HepG2 (cell line): ENCODE data around the gene CCDC142. TPM values are rescaled to one million over a fixed set of nuclear protein-coding genes. Genes with fewer than 3 reads are reported as not detected.

Experiments used
- ETV5 ChIP-seq: IDR thresholded peaks from 2 replicates; pipeline ENCODE4 v1.6.1; 2018; ENCODE audit warnings: missing biosample characterization, missing genetic modification reagents, inconsistent platforms, borderline replicate concordance
- FOXO4 ChIP-seq: sonication (generic); formaldehyde crosslinking; conservative IDR thresholded peaks from 2 replicates; pipeline ENCODE4 v1.8.1; 2023; ENCODE audit warnings: missing genetic modification reagents
- MTA3 ChIP-seq: sonication (generic); formaldehyde crosslinking; IDR thresholded peaks from 2 replicates; pipeline ENCODE4 v1.4.0; 2020; ENCODE audit warnings: missing genetic modification reagents
- NCOA1 ChIP-seq: sonication (generic); formaldehyde crosslinking; IDR thresholded peaks from 2 replicates; pipeline ENCODE4 v1.9.0; 2021; ENCODE audit warnings: missing genetic modification reagents
- RARG ChIP-seq: sonication (generic); formaldehyde crosslinking; IDR thresholded peaks from 2 replicates; pipeline ENCODE4 v1.4.0; 2020; ENCODE audit warnings: low read depth, mild to moderate bottlenecking, missing genetic modification reagents
- RELA ChIP-seq: sonication (generic); formaldehyde crosslinking; IDR thresholded peaks from 2 replicates; pipeline ENCODE4 v1.4.0; 2020; ENCODE audit warnings: missing genetic modification reagents
- TAF15 ChIP-seq: fragments of 200-400 bp; formaldehyde crosslinking; IDR thresholded peaks from one replicate; pipeline ENCODE4 v1.6.1; 2018; ENCODE audit warnings: mild to moderate bottlenecking, low read depth, low read length; ENCODE audit not compliant: poor library complexity, severe bottlenecking
- ZNF225 ChIP-seq: sonication (generic); formaldehyde crosslinking; IDR thresholded peaks from 2 replicates; pipeline ENCODE4 v1.4.0; 2020; ENCODE audit warnings: mild to moderate bottlenecking, missing genetic modification reagents
- ZNF253 ChIP-seq: sonication (generic); formaldehyde crosslinking; IDR thresholded peaks from 2 replicates; pipeline ENCODE4 v1.8.0; 2022; ENCODE audit warnings: mild to moderate bottlenecking, missing genetic modification reagents, borderline replicate concordance
- ZNF350 ChIP-seq: sonication (generic); formaldehyde crosslinking; IDR thresholded peaks from 2 replicates; pipeline ENCODE4 v1.4.0; 2020; ENCODE audit warnings: mild to moderate bottlenecking, low read depth, missing genetic modification reagents, borderline replicate concordance
- ZNF530 ChIP-seq: sonication (generic); formaldehyde crosslinking; IDR thresholded peaks from 2 replicates; pipeline ENCODE4 v1.5.0; 2020; ENCODE audit warnings: low read depth, mild to moderate bottlenecking, missing genetic modification reagents
- ZNF761 ChIP-seq: sonication (generic); formaldehyde crosslinking; conservative IDR thresholded peaks from 2 replicates; pipeline ENCODE4 v1.4.0; 2020; ENCODE audit warnings: mild to moderate bottlenecking, missing genetic modification reagents
- ZNF841 ChIP-seq: sonication (generic); formaldehyde crosslinking; IDR thresholded peaks from 2 replicates; pipeline ENCODE4 v1.8.1; 2023; ENCODE audit warnings: missing genetic modification reagents, borderline replicate concordance
- polyA plus RNA-seq, 8 experiments: library from polyadenylated mRNA; depleted of rRNA in 3 of 8; stranded (reverse) in 7 of 8; unstranded in 1 of 8; fragments of >200 nt; fragmentation: Illumina TruSeq in 4 of 8; extraction: Trizol in 4 of 8; gene quantifications; 2 replicates each; pipeline versions ENCODE4 v1.2.1 to v1.2.3, GENCODE V29; 2011 to 2016; ENCODE audit warnings: low read depth in 4 of 8, missing spikeins in 1 of 8, mixed read lengths in 1 of 8; ENCODE audit not compliant: insufficient read depth in 1 of 8
- total RNA-seq, 5 experiments: library from RNA; depleted of rRNA; stranded (reverse); fragments of >200 nt; fragmentation: Illumina TruSeq; extraction: Trizol; gene quantifications; 2 replicates each; pipeline ENCODE4 v1.2.3, GENCODE V29; 2016; ENCODE audit warnings: low read depth in 1 of 5
- TF ChIP-seq, protein P1 (sequence below): sonication (generic); formaldehyde crosslinking; IDR thresholded peaks from 2 replicates; pipeline ENCODE4 v1.4.0; 2020; ENCODE audit warnings: mild to moderate bottlenecking, missing genetic modification reagents
- TF ChIP-seq, protein P2 (sequence below): sonication (generic); formaldehyde crosslinking; IDR thresholded peaks from 2 replicates; pipeline ENCODE4 v1.4.0; 2020; ENCODE audit warnings: mild to moderate bottlenecking, missing genetic modification reagents
- TF ChIP-seq, protein P3 (sequence below): sonication (generic); formaldehyde crosslinking; IDR thresholded peaks from 2 replicates; pipeline ENCODE4 v1.5.0; 2020; ENCODE audit warnings: mild to moderate bottlenecking, missing genetic modification reagents

The CCDC142 gene
- total and polyA plus RNA-seq, 2 of the 13 experiments (the other 11 are each of a cell fraction or from before 2014, with no cell fraction given) = 14.7 to 30.4 TPM

GRCh38 chr2:74472086-74472944 lies 10.5 kb downstream of the CCDC142 start, which contains the start of gene MRPL53 (continued):
- TF ChIP-seq NCOA1 (CRISPR knock-in tag) (peak; percentile 98), RELA (CRISPR knock-in tag) (peak; percentile 87), TAF15 (peak; percentile 99), ZNF253 (peak; percentile 82; the same call in 1 of the 2 replicates), ZNF761 (CRISPR knock-in tag) (peak; percentile 97), RARG (peak; percentile 96), MTA3 (CRISPR knock-in tag) (no peak), ZNF841 (CRISPR knock-in tag) (no peak), ZNF530 (CRISPR knock-in tag) (no peak), ZNF225 (CRISPR knock-in tag) (peak; percentile 96), ZNF350 (CRISPR knock-in tag) (peak; percentile 99), ETV5 (CRISPR knock-in tag) (peak; percentile 98), FOXO4 (CRISPR knock-in tag) (peak; percentile 97; the same call in 1 of the 2 replicates)
- TF ChIP-seq, protein P1, sequence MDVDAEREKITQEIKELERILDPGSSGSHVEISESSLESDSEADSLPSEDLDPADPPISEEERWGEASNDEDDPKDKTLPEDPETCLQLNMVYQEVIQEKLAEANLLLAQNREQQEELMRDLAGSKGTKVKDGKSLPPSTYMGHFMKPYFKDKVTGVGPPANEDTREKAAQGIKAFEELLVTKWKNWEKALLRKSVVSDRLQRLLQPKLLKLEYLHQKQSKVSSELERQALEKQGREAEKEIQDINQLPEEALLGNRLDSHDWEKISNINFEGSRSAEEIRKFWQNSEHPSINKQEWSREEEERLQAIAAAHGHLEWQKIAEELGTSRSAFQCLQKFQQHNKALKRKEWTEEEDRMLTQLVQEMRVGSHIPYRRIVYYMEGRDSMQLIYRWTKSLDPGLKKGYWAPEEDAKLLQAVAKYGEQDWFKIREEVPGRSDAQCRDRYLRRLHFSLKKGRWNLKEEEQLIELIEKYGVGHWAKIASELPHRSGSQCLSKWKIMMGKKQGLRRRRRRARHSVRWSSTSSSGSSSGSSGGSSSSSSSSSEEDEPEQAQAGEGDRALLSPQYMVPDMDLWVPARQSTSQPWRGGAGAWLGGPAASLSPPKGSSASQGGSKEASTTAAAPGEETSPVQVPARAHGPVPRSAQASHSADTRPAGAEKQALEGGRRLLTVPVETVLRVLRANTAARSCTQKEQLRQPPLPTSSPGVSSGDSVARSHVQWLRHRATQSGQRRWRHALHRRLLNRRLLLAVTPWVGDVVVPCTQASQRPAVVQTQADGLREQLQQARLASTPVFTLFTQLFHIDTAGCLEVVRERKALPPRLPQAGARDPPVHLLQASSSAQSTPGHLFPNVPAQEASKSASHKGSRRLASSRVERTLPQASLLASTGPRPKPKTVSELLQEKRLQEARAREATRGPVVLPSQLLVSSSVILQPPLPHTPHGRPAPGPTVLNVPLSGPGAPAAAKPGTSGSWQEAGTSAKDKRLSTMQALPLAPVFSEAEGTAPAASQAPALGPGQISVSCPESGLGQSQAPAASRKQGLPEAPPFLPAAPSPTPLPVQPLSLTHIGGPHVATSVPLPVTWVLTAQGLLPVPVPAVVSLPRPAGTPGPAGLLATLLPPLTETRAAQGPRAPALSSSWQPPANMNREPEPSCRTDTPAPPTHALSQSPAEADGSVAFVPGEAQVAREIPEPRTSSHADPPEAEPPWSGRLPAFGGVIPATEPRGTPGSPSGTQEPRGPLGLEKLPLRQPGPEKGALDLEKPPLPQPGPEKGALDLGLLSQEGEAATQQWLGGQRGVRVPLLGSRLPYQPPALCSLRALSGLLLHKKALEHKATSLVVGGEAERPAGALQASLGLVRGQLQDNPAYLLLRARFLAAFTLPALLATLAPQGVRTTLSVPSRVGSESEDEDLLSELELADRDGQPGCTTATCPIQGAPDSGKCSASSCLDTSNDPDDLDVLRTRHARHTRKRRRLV (CRISPR knock-in tag) = peak; percentile 69; the same call in 1 of the 2 replicates
- TF ChIP-seq, protein P2, sequence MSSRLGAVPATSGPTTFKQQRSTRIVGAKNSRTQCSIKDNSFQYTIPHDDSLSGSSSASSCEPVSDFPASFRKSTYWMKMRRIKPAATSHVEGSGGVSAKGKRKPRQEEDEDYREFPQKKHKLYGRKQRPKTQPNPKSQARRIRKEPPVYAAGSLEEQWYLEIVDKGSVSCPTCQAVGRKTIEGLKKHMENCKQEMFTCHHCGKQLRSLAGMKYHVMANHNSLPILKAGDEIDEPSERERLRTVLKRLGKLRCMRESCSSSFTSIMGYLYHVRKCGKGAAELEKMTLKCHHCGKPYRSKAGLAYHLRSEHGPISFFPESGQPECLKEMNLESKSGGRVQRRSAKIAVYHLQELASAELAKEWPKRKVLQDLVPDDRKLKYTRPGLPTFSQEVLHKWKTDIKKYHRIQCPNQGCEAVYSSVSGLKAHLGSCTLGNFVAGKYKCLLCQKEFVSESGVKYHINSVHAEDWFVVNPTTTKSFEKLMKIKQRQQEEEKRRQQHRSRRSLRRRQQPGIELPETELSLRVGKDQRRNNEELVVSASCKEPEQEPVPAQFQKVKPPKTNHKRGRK (CRISPR knock-in tag) = peak; percentile 0; the same call in 1 of the 2 replicates
- TF ChIP-seq, protein P3, sequence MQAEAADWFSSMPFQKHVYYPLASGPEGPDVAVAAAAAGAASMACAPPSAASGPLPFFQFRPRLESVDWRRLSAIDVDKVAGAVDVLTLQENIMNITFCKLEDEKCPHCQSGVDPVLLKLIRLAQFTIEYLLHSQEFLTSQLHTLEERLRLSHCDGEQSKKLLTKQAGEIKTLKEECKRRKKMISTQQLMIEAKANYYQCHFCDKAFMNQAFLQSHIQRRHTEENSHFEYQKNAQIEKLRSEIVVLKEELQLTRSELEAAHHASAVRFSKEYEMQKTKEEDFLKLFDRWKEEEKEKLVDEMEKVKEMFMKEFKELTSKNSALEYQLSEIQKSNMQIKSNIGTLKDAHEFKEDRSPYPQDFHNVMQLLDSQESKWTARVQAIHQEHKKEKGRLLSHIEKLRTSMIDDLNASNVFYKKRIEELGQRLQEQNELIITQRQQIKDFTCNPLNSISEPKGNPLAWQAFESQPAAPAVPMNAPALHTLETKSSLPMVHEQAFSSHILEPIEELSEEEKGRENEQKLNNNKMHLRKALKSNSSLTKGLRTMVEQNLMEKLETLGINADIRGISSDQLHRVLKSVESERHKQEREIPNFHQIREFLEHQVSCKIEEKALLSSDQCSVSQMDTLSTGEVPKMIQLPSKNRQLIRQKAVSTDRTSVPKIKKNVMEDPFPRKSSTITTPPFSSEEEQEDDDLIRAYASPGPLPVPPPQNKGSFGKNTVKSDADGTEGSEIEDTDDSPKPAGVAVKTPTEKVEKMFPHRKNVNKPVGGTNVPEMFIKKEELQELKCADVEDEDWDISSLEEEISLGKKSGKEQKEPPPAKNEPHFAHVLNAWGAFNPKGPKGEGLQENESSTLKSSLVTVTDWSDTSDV (CRISPR knock-in tag) = no peak; the same call in 1 of the 2 replicates
